Hematopoietic multipotent progenitor cell treated with erythropoietin and hydrocortisone succinate and interleukin-3 and kit ligand, for 8 days (in vitro differentiated cells): ENCODE measurements around the gene BTBD18.
A peak's percentile ranks its signal among the peaks of the same experiment; 100 is the strongest.

ENCODE experiments used
- DNase-seq: peaks from one replicate; pipeline ENCODE4 v3.0.0-alpha.2; 2015

BTBD18 gene

DNA sequence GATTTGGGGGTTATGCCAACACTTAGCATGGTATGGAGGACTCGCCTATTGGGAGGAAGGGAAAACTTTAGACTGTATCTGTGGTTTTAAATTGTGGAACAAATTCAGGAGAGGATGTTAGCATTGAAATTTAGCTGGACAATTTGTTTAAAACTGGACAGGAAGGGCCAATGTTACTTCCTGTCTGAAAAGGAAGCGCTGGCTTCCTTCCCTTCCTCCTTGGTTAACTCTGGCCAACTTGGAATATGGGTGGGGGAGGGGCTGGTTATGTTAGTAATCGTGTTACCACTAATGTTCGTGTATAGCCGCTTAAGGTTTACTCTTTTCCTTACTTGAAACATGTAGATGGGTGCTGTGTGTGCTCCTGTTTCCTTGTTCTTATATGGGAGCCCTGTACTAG is 23.9 kb upstream of the BTBD18 start:
- no peak for DNase-seq

DNA sequence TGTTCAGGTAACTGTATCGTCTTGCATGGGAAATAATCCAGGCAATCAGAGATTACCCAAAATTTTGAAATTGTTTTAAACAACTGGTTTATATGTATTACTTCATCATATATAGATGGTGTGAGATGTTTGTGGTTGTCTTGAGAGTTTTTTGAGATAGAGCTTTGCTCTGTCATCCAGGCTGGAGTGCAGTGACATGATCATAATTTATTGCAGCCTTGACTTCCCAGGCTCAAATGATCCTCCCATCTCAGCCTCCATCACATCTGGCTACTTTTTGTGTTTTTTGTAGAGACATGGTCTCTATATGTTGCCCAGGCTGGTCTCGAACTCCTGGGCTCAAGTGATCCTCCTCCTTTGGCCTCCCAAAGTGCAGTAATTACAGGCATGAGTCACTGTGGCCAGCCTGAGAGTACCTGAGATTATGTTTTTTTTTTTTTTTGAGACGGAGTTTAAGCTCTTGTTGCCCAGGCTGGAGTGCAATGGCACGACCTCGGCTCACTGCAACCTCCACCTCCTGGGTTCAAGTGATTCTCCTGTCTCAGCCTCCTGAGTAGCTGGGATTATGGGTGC is 21.5 kb upstream of the BTBD18 start:
- no peak for DNase-seq

DNA sequence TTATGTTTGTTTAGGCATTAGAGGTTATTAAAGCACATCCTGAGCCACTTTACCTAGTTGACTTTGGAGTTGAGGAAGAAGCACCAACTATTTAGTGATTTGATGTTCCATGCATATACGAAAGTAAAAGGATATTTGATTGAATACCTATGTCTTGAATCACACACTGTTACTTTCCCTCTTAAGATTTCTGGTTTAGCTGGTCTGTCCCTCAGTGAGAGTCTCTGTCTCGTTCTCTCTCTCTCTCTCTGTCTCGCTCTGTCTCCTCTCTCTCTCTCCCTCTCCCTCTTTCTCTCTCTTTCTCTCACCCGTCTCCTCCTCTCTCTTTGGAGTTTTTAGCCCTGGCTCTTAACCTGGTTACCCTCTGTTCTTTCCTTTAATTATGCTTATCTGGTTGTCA is 20.9 kb upstream of the BTBD18 start:
- DNase-seq, result no peak

DNA sequence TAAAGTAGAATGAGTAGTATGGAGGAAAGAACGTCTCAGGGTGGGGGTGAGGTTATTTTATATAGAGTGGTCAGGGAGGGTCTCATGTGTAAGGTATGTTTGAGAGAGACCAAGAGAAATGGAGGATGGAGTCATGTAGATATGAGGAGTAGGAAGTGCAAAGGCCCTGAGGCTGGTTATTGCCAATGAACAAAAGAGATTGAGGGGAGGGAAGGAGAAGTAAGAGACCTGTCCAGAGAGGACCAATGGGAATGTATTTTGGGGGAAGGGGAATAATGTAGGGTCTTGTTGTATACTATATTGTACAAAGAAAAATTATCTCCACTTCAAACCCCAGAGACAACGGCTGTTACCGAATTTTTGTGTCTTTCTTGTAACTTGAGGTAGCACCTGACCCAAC is 19.7 kb upstream of the BTBD18 start:
- DNase-seq, result no peak

DNA sequence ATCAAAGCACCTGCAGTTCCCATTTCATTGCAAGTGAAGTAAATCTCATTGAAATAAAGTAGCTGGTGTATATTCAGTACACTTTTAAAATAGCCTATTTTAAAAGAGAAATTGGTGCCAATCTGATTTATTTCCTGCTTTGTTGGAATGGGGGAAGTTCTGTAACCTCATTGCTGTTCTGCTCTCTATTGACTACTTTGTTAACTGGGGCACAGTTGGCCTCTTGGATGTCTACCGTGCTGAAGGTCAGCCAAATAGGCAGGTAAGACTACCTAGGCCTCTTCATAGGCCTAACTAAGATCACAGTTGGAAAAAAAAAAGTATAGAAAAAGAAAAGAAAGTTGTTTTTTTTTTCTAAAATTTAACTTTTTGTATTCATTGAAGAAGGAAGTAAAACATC is 19.2 kb upstream of the BTBD18 start:
- no peak for DNase-seq

DNA sequence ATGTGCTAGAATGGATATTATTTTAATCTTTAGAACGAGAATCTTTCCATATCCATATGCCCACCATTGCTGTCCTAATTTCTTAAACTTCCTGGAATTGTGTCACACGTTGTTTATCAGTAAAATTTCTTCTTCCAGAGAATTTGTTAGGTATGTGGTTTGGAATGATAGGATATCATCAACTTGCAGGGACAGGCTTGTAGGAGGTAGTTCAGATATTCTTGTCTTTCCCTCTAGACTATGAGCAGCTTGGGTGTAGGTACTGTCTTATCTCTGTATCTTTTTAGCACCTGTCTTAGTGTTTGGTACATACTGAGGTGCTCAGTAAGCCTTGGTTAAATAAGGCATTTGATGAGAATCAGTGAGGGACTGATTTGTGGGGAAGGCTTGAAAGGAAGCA is 13.4 kb upstream of the BTBD18 start:
- DNase-seq, result peak; percentile 74

DNA sequence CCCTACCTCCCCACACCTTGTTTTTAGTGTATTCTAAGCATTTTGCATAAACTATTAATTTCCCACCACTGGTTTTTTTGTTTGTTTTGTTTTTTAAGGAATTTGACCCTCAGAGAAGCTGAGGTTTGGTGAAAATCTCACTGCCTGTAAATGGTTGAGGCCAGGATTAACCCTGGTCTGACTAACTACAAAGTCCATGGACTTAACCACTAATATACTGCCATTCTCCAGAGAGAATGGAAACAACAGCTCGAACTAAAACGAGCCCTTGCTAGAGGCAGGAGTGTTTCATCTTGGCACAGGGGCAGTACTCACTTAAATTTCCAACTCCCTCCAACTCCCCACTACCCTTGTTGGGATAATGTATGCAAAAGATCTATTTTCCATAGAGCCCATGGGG is 12.9 kb upstream of the BTBD18 start:
- DNase-seq, result no peak

DNA sequence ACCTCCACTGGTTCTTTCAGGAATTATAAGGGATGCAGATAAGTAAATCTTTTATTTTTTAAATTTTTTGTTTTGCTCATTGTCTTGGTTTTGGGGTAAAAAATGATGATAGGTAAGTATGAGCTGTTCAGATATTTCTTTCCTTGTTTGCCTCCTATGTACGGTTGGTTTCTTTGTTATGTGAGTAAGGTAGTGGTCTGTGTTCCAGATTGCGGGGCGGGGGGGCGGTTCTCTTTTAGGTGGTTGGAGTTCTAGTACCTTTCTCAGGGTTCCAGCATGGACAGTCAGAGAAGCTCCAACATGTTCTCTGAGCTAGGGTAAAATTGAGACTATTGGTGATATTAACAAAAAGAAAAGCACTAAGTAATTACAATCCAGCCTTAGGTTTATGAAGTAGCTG is 12.4 kb upstream of the BTBD18 start:
- DNase-seq, result no peak

DNA sequence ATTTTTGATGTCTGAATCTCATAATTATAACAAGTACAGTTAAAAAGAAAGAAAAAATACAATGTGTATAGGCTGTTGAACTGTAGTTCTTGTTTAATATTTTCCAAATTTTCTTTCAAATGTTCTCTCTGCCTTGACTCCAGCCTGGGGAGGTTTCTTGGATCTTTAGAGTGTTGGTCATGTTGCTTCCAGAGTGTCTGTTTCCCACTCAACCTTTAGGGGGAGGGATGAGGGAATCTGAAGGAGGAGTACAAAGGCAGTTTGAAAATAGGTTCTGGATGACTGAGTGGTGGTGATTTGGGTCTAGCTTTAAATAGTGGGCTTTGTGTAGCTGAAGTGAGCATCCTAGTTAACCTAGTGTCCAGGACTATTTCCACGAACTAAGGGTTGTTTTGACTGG is 11.9 kb upstream of the BTBD18 start:
- no peak for DNase-seq

DNA sequence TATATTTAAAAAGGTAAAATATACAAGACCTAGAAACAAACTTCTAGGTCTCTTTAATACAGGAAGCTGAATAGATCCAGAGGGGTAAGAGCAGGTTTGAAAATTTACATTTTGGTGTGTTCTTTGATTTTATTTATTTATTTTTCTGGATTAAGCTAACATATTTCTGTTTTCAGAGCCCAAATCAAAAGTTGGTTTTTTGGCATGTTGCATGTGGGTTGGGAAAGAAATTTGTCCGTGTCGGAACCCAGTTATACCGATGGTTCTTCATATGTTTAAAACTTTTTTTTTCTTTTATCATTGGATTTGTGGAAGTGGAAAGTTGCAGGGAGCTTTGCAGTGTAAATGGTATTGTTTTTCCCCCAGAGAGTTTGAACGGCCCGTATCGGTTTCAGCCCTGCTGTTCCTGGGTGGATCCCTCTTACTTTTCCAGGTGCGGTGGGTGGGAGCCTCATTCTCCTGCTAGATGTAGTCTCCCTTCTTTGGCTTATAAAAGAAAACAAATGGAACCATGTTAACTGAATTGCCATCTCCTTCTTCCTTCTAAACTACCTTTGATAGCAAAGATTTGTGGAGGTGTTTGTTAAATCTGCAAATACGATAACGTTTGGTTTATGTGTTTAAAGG is 10.7 kb upstream of the BTBD18 start:
- peak; percentile 32 for DNase-seq

DNA sequence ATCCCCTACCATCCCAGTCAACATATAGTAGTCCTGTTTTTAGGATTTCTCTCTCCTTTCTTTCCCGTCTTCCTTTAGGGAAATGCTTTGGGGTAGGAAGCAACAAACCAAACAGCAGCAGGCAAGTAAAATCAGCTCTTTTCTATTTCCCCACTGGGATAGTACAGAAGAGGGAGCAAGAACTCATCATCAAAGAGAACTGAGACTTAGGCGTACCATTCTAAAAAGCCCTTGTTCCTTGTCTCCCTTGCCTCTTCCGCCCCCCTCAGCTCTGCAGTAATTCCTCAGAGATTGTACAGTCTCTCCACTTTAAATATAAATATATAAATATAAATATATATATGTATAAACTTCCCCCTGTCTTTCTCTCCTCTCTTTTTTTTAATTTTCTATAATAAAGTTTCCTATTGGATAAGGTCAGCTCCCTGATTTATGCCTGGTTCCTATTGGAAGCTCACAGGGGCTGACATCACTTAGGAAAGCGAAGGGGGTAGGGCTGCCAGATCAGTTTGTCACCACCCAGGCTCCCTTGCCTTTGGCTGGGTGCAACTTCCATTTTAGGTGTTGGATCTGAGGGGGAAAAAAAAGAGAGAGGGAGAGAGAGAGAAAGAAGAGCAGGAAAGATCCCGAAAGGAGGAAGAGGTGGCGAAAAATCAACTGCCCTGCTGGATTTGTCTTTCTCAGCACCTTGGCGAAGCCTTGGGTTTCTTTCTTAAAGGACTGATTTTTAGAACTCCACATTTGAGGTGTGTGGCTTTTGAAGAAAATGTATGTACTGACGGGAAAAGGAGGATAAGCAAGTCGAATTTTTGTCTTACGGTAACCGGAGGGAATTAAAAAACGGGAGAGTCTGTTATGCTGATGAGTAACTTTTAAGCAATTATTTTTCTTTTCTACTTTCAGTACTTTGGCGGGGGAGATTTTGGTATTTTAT is 9.9 kb upstream of the BTBD18 start, which contains the start of gene CTNND1:
Gene CTNND1, plus strand, starts transcription at position 502 of the 934 bp plus-strand sequence. CDS start 29,677 bp downstream, outside the sequence.
- DNase-seq, result peak; percentile 96

DNA sequence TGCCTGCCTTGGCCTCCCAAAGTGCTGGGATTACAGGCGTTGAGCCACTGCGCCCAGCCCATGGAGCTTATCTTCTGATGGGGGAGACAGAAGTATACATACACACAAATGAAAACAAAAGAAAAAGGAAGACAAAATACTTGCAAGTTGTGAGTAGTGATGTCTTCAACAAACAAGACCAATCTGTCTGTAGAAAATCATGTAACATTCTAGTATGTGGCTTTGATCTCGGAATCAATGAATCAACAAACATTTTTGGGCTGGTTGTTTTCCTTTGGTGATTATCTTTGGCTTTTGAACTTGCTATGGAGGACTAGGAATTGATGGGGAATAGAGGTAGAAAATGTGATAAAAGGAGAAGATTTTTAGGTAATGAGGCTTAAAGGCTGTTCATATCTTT is 6.6 kb upstream of the BTBD18 start:
- DNase-seq, result no peak

DNA sequence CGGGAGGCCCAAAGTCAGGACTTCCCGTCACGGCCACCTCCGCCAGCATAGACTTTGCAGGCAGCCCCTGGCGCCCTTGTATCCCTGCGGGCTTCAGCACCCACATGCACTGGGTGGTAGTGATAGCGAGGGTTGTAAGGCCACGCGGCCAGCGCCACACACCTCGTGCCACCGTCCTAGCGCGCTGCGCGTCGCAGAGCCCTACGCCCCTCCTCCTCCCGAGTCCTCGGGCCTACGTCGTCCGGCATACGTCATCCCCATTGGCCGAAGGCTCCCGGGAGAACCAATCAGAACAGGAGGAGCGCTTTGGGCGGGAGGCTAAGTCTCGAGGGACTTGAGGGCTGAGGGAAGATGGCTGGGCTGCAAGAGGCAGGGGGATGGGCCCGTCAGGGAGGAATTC is 1.3 kb upstream of the BTBD18 start:
- no peak for DNase-seq

DNA sequence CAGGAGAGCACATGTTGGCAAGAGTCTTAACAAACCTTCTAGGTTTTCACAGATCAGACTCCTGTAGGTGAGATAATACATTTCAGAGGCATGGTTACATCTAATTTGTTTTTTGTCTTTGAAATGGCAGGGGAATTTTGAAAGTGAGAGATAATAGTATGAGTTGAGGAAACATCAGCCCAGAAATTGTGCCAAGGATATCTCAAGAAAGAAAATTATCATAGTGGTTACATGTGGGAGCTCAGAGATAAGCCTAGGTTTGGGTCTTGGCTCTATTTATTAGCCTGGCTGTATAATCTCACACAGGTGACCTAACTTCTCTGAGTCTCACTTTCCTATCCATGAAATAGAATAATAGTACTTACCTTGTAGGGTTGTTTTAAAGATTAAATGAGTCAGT is 443 bp downstream of the BTBD18 start:
- peak; percentile 80 for DNase-seq

DNA sequence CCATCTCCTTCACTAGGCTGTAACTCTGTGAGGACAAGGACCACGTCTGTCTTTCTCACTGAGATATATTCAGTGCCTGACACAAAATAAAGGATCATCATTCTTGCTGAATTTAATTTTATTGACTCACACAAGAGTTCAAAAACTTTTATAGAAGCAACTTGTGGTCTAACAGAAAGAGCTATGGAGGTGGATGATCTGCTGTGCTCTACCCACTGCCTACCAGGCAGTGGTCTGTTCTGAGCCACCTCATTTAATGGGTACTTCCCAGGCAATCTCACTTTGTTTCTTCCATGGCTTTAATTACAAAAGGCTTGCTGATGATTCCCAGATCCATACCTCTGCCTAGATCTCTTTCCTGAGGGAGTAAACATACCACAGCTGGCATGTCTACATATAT is 4.7 kb downstream of the BTBD18 start:
- no peak for DNase-seq

DNA sequence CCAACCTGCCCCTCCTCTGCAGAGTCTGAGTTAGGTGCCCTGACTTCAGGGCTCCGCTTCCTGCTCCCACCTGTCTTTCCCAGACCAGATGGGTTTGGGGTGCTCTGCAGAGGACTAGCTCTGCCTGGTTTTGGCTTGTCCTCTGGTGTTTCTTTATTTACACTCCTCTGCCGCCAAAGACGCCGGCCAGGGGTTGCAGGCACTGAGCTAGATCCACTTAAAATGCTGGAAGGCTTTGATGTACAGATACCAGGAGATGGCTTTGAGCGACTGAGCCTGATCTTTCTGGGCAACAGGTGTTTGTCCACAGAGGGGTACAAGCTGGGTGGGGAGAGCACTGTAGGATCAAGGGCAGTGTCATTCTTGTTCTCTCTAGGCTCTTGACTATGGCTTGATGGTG is 6.4 kb downstream of the BTBD18 start:
- DNase-seq, result no peak

DNA sequence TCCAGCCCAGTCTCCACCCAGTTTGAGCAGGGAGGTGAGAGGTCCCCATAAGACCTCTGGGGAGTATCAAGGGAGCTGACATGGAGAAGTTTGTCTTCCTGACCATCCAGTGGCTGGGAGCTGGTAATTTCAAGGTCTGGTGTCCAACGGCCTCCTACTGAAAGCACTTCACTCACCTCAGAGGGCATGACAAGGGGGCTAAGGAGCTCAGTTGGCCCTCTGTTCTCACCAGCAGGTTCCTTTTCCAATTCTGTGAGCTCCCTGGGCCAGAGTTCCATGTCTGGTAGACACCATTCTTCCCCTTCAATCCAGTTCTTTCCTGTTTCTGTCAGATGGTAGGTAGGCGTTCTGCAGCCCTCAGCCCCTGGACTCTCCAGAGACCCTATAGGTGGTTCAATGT is 7.3 kb downstream of the BTBD18 start:
- DNase-seq, result no peak

DNA sequence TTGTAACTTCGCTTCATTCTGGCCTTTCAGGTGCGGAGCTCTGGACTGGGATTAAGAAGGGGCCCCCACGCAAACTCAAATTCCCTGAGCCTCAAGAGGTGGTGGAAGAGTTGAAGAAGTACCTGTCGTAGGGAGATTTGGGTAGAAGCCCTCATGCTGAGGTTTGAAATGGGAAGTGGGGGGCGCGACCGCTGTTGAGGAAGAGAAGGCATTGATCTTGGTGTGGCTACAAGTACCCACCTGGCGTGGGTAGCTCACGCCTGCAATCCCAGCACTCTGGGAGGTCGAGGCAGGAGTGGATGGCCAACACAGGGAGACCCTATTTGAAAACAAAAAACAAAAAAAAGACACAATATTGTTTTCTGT is 9.5 kb downstream of the BTBD18 start:
- no peak for DNase-seq

DNA sequence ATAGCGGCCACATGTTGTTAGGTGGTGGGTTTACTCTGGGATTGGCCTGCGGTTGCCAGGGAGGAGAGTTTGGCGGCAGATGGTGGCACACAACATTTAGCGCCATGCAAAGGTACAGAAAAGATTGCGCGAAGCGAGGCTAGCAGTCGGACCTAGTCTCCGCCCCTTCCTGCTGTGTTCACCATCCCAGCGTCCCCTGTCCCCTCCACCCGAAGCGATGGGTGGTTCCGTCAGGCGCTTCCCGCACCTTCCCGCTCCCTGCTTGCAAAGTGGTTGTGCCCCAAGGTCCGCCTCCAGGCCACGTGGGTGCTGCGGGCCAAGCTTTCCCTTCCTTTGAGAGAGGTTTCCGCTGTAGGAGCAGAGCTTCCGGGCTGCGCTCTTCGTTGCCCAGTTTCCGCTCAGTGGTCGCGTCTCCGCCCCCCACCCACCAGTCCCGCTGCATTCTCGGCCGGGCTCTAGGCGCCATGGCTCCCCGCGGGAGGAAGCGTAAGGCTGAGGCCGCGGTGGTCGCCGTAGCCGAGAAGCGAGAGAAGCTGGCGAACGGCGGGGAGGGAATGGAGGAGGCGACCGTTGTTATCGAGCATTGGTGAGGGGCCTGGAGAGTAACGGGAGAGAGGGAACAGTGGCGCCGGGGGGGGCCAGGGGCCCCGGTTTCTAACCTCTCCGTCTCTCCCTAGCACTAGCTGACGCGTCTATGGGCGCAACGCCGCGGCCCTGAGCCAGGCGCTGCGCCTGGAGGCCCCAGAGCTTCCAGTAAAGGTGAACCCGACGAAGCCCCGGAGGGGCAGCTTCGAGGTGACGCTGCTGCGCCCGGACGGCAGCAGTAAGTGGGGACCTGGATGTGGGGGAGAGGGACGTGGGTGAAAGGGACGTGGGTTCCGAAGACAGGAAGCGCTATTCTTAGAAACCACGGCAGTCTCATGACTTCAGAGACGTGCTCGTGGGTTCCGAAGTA is 10.2 kb downstream of the BTBD18 start, which contains the start of gene SELENOH:
Gene SELENOH, plus strand, starts transcription at position 360 of the 955 bp plus-strand sequence. Its CDS starts 105 bp downstream, at position 465.
- DNase-seq, result peak; percentile 98

DNA sequence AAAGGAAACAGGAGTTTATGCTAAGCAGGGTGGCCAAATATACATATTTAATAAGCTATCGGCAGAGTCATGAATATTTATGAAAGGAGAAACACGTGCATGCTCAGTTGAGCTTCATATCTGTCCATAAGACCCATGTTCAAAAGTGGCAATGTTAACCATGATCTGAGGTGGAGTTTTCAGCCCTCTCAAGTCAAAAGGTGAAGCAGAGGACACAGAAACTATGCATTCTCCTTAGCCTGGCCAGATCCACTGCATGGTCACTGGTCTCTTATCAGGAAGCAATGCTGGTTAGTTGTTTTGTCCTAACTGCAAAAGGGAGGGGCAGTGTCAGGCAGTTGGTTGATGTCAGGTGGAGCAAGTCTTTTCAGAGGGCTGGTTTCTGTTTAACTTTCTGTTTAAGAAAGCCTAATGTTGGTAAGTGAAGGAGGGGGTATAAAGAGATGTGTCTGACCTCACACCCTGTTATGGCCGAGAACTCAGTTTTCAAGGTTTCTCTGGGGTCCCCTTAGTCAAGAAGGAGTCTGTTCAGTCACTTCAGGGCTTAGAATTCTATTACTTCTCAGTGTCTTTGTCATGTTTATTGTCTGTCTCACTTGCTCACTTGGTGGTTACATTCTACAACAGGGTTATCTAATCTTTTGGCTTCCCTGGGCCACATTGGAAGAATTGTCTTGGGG is 15.9 kb downstream of the BTBD18 start:
- DNase-seq, result peak; percentile 81

DNA sequence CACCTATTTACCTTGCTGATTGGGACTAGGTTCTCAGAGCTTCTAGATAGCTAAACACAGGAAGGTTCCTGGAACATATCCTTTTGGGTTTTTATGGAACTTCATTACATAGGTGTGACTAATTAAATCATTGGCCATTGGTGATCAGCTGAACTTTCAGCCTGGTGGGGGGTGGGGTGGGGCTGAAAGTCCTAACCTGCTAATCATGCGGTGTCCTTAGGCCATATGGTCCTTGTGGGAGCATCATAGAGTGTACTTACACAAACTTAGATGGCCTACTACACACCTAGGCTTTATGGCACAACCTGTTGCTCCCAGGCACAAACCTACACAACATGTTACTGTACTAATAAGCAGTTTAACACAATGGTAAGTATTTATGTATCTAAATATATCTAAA is 19.0 kb downstream of the BTBD18 start:
- no peak for DNase-seq

DNA sequence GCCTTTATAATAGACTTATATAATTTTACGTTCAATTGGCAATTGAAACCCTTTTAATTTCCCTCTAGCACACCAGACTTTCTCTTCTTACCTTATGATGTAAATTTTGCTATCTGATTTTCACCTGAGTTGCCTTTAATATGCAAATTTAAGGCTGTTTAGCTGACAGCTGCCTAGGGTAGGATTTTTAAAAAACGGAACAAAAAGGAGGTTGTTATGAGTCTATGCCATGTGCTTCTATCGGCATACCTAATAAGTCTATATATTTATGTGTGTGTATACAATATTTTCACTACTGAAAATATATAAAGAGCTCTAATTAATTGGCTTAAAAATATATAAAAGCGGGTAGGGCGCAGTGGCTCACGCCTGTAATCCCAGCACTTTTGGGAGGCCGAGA is 22.1 kb downstream of the BTBD18 start:
- no peak for DNase-seq
